GM10266 (cell line): ENCODE data around the gene NOL3.

Experiments
- DNase-seq: peaks from one replicate; pipeline ENCODE4 v3.0.0; 2012; ENCODE audit errors: extremely low spot score
- TF ChIP-seq, protein P1 (sequence below): IDR thresholded peaks from 2 replicates; pipeline ENCODE4 v1.5.1; 2012; ENCODE audit warnings: mild to moderate bottlenecking, low read depth; ENCODE audit not compliant: control insufficient read depth, insufficient read depth; ENCODE audit errors: missing control alignments

NOL3 gene

DNA sequence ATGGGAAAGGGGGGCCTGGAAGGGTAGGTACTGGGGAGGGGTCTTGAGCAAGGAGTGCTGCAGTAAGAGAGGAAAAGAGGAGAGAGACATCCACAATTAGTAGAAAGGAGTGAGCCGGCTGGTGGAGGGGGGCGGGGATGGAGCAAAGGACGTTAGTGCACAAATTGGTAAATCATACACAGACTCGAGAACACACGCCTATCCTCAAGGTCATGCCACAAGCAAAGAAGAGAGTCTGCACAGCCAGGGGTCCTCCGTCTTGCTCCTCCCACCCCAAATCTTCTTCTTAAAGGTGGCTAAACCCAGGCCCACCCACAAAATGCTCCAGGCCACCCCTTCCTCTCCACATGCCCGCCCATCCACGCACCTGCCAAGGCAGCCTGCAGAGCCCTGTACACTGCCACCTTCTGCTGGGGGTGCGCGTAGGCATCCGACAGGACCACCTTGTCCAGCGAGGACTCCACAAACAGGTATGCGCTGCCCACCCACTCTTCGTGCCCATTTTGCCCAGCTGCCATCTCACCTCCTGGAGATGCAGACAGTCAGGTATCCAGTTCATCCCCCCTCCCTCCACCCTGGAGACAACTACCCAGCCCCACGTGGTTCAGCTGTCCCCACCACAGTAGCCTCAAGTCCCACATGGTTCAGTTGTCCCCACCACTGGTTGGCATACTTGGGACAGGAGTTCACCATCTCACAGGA, 14.0 kb upstream of the NOL3 start:
- no peak for DNase-seq
- TF ChIP-seq, protein P1, sequence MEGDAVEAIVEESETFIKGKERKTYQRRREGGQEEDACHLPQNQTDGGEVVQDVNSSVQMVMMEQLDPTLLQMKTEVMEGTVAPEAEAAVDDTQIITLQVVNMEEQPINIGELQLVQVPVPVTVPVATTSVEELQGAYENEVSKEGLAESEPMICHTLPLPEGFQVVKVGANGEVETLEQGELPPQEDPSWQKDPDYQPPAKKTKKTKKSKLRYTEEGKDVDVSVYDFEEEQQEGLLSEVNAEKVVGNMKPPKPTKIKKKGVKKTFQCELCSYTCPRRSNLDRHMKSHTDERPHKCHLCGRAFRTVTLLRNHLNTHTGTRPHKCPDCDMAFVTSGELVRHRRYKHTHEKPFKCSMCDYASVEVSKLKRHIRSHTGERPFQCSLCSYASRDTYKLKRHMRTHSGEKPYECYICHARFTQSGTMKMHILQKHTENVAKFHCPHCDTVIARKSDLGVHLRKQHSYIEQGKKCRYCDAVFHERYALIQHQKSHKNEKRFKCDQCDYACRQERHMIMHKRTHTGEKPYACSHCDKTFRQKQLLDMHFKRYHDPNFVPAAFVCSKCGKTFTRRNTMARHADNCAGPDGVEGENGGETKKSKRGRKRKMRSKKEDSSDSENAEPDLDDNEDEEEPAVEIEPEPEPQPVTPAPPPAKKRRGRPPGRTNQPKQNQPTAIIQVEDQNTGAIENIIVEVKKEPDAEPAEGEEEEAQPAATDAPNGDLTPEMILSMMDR, result no peak

DNA sequence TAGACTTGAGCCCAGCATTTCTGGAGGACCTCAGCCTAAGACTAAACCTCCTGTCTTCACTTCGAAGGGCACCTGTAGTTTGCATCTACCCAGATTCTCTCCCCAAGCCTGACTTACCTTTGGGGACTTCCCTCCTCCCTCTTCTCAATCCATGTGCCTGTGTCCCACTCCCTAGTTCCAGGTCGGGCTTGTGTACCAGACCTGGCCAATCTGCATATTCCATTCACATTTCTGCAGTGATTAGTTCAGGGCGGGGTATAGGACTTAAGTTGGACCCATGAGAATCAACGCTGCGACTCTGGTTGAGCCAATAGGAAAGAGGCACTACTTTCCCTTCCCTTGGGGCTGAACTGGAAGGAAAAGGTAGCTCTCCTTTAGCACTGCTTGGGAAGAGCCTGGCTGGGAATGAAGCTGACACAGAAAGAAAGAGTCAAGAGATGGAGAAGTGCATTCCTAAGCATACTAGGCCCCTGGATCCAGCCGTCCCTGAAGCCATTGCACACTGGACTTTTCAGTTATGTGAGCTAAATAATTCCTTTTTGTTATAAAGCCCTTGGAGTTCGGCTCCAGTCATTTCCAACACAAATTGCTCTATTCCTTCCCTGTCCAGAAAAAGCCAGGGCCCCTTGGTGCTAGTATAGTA, 13.1 kb upstream of the NOL3 start:
- no peak for DNase-seq
- TF ChIP-seq, protein P1, result no peak

DNA sequence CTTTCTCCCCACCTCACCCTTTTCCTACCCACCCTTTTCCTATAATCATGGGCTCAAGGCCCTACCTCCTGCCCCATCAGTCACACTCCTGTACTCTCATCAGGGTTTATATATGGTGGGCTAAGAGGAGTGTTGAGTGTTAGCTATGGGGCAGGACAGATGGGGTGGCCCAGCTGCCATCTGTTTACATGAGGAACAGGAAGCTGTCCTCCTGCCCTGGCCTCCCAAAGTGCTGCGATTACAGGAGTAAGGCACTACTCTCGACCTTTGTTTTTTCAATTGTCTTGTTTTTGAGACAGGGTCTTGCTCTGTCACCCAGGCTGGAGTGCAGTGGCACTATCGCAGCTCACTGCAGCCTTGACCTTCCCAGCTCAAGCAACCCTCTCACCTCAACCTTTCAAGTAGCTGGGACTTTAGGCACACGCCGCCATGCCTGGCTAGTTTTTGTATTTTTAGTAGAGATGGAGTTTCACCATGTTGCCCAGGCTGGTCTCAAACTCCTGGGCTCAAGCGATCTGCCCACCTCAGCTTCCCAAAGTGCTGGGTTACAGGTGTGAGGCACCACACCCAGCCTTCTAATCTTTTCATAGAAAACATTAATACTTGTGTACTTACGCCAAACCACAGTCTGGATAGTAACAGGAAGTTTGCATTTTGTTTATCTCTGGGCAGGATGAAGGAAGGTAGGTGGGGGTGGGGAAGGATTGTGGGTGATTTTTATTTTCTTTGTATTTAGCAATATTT, 12.3 kb upstream of the NOL3 start:
- TF ChIP-seq, protein P1, result no peak
- no peak for DNase-seq

DNA sequence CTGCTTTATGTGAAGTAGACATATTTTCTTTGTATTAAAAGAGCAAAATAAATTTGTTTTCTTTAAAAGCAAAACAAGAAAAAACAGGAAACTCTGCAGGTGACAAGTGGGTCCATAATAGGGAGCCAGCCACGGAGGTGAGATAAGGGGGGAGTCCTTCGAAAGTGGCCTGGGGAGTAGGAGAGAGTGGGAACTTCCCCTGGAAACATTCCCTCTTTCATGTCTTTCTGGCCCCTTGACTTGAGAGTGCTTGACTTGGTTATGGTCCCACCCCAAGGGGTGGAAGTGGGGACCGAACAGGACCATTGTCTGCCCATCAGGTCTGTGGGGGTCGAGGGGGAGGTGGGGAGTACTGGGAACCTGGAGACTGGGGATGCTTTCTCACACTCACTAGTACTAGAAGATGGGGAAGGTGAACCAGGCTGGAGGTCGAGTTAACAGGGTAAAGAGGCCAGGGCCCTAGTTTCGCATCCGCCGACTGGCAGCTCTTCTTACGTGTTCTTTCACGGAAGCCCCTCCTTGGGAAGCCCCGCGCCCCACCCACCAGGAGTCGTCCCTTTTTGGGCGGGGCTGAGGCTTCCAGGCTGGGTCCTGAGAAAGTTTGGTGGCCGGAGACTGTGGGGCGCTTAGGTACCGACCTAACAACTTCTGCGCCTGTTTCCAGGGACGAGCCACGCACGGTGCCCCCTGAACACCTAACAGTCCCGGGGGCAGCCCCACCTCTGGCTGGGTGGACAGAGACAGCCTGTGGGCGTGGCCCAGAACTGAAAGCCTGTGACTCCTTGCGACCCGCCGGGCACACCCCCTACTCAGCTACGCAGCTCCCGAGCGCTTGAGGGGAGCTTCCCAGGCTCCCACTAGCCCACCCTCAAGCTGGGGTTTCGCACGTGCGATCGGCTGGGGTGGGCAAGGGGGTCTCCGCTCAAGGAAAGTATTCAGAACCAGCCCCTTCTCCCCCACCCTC, 11.4 kb upstream of the NOL3 start:
- DNase-seq, result peak; percentile 89
- TF ChIP-seq, protein P1, result no peak

DNA sequence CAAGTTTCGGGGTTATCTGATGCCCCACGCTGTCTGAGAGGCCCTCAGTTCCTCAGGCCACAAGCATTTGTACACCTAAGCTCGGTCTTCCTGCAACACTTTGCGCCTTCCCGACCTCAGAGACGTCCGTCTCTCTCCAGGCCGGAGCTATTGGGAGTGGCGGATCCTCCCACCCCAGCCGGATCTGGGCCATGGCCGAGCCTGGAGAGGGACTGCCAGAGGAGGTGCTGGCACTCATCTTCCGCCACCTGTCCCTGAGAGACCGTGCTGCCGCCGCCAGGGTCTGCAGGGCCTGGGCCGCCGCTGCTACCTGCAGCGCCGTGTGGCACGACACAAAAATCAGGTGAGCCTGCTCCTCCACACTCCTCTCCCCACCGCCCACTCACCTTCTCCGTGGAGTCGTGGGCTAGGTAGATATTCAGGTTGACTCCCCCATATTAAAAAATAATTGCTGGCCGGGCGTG, 8.7 kb upstream of the NOL3 start:
- TF ChIP-seq, protein P1, result no peak
- DNase-seq, result no peak

DNA sequence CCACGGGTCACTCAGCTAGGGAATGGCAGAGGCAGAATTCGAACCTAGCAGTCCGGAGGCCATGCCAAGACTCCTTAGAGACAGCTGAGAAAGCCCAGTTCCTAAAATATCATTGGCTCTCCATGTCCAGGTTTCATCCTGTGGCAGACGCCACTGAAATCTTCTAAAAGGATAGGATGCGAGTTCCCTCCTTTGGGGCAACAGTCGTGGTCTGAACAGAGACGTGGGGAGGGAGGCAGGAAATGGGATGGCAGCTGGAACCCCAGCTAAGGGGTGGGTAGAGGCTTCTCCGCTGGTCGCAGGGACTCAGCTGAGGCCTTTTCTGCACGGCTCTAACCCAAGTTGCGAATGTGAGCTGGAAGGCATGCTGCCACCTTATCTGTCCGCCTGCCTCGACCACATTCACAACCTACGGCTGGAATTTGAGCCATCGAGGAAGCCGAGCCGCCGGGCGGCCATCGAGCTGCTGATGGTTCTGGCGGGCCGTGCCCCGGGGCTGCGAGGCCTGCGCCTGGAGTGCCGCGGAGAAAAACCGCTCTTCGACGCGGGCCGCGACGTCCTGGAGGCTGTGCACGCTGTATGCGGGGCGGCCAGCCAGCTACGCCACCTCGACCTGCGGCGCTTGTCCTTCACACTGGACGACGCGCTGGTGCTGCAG, 7.7 kb upstream of the NOL3 start:
- no peak for DNase-seq
- TF ChIP-seq, protein P1, result no peak
